ENCODE measurements around the gene RPLP2. TPM values are rescaled to one million over a fixed set of nuclear protein-coding genes. Genes with fewer than 3 reads are reported as not detected.

The RPLP2 gene
- total RNA-seq, 1 experiment from 2014 or later = 1,325 TPM

DNA sequence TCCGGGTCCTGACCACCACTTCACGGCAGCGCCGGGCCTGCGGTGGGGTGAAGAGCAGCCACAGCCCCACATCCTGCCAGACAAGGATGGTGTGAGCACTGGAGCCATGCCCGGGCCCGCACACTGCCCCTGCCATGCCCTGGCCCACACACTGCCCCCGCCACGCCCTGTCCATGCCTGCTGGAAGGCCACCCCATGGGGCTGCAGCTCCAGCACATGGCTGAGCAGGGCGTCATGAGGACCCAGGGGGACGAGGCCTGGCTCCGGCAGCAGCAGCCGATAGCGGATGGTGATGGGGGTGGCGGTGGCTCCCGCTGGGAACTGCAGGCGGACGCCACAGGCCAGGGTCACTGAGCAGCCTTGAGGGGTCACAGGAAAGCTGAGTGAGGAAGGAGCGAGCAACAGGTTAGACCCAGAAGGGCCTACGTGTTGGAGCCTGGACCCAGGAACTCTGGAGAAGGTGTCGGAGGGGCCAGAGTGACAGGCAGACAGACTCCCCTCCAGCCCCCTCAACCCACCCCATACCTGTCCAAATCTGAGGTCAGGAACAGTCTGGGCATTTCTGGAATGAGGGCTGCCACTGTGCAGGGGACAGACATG, 7.6 kb upstream of the RPLP2 start:
- H3K9me3 ChIP-seq (ENCODE audit: low read depth, low read length, poor library complexity, severe bottlenecking) = no peaks in the 10 kb centered on the region
- no TSS peak for BruUV-seq (replicated peaks)
- DNase-seq (ENCODE audit: low spot score) = no peak
- intact Hi-C loops (cut with micrococcal nuclease; ENCODE audit: unreplicated experiment) = no loop called here
- no peaks in the 10 kb centered on the region for H3K27me3 ChIP-seq (replicated peaks; ENCODE audit: insufficient read depth, low read depth, low read length, poor library complexity)
- H3K36me3 ChIP-seq (ENCODE audit: insufficient read depth, low read length, poor library complexity, severe bottlenecking) = peaks cover 13% of the 10 kb centered on the region
- H3K4me3 ChIP-seq (ENCODE audit: low read depth, low read length, poor library complexity, severe bottlenecking) = no peak overlapping the region
- POLR2A ChIA-PET (ENCODE audit: low non-redundant PET) = no interaction called here
- TF ChIP-seq, protein P1, sequence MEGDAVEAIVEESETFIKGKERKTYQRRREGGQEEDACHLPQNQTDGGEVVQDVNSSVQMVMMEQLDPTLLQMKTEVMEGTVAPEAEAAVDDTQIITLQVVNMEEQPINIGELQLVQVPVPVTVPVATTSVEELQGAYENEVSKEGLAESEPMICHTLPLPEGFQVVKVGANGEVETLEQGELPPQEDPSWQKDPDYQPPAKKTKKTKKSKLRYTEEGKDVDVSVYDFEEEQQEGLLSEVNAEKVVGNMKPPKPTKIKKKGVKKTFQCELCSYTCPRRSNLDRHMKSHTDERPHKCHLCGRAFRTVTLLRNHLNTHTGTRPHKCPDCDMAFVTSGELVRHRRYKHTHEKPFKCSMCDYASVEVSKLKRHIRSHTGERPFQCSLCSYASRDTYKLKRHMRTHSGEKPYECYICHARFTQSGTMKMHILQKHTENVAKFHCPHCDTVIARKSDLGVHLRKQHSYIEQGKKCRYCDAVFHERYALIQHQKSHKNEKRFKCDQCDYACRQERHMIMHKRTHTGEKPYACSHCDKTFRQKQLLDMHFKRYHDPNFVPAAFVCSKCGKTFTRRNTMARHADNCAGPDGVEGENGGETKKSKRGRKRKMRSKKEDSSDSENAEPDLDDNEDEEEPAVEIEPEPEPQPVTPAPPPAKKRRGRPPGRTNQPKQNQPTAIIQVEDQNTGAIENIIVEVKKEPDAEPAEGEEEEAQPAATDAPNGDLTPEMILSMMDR (conservative IDR thresholded peaks at IDR 0.05; ENCODE audit: low read depth, low read length) = no peak
- CTCF ChIA-PET = no interaction called here
- H3K27ac ChIP-seq (ENCODE audit: low read depth, low read length, poor library complexity, severe bottlenecking) = no peak overlapping the region
- no peaks in the 10 kb centered on the region for H3K4me1 ChIP-seq (ENCODE audit: insufficient read depth, low read length, poor library complexity, severe bottlenecking)

DNA sequence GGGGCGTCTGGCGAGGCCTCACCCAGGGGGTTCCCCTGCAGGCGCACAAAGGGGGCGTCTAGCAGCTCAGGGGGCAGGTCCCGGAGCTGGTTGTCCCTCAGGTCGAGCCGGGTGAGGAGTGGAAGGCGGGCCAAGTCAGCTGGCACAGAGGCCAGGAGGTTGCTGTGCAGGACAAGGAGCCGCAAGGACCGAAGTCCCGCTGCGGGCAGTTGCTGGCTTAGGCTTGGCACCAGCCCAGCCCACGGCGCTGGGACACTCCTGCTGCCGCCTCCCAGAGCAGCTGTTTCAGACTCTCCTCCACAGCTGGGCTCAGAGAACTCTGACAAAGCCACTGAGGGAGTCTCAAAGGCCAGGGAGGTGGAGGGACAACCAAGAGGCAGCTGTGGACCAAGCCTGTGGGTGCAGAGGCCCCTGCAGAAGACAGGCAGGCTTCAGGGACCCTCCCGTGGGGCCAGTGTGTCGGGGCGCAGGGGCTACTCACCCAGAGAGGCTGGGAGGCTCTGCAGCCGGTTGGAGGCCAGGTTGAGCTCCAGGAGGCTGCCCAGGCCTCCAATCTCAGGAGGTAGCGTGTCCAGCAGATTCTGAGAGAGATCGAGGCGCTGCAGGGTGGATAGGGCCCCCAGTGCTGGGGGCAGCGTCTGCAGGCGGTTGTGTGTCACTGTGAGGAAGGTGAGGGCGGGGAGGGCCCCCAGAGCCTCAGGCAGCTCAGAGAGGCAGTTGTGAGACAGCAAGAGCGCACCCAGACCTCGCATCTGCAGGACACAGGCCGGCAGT, 6.9 kb upstream of the RPLP2 start:
- H3K4me3 ChIP-seq (ENCODE audit: low read depth, low read length, poor library complexity, severe bottlenecking) = no peak overlapping the region
- CTCF ChIA-PET = no interaction called here
- POLR2A ChIA-PET (ENCODE audit: low non-redundant PET) = no interaction called here

DNA sequence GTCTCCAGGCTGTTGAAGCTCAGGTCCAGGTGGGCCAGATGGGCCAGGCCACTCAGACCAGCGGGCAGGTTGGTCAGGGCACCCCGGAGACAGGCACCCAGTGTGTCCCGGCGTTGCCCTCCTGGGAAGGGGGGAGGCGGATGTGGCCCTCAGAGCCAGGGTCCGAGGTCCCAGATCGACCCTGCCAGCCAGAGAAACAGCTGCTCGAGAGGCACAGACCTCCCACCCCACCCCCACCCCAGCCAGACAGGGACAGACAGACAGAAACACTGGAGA, 6.4 kb upstream of the RPLP2 start:
- no peaks in the 10 kb centered on the region for H3K4me1 ChIP-seq (ENCODE audit: insufficient read depth, low read length, poor library complexity, severe bottlenecking)
- peaks cover 13% of the 10 kb centered on the region for H3K36me3 ChIP-seq (ENCODE audit: insufficient read depth, low read length, poor library complexity, severe bottlenecking)
- DNase-seq (ENCODE audit: low spot score) = no peak
- no peaks in the 10 kb centered on the region for H3K27me3 ChIP-seq (replicated peaks; ENCODE audit: insufficient read depth, low read depth, low read length, poor library complexity)
- no peak for TF ChIP-seq EZH2 (IDR thresholded peaks at IDR 0.05; ENCODE audit: borderline replicate concordance, low read depth, low read length, poor library complexity, severe bottlenecking)
- TF ChIP-seq, protein P1 (conservative IDR thresholded peaks at IDR 0.05; ENCODE audit: low read depth, low read length) = no peak
- BruUV-seq (replicated peaks) = no TSS peak
- intact Hi-C loops (cut with micrococcal nuclease; ENCODE audit: unreplicated experiment) = no loop called here
- ChIA-PET POLR2A (ENCODE audit: low non-redundant PET) (no interaction called here), CTCF (no interaction called here)
- no peaks in the 10 kb centered on the region for H3K9me3 ChIP-seq (ENCODE audit: low read depth, low read length, poor library complexity, severe bottlenecking)
- no peak overlapping the region for H3K4me3 ChIP-seq (ENCODE audit: low read depth, low read length, poor library complexity, severe bottlenecking)
- no peak overlapping the region for H3K27ac ChIP-seq (ENCODE audit: low read depth, low read length, poor library complexity, severe bottlenecking)

More for the DNA sequence above, 6.9 kb upstream of the RPLP2 start:
- no peaks in the 10 kb centered on the region for H3K4me1 ChIP-seq (ENCODE audit: insufficient read depth, low read length, poor library complexity, severe bottlenecking)
- H3K27me3 ChIP-seq (replicated peaks; ENCODE audit: insufficient read depth, low read depth, low read length, poor library complexity) = no peaks in the 10 kb centered on the region
- H3K27ac ChIP-seq (ENCODE audit: low read depth, low read length, poor library complexity, severe bottlenecking) = no peak overlapping the region
- intact Hi-C loops (cut with micrococcal nuclease; ENCODE audit: unreplicated experiment) = no loop called here
- TF ChIP-seq EZH2 (IDR thresholded peaks at IDR 0.05; ENCODE audit: borderline replicate concordance, low read depth, low read length, poor library complexity, severe bottlenecking) = no peak
- TF ChIP-seq, protein P1 (conservative IDR thresholded peaks at IDR 0.05; ENCODE audit: low read depth, low read length) = no peak
- no peak for DNase-seq (ENCODE audit: low spot score)
- no TSS peak for BruUV-seq (replicated peaks)
- H3K9me3 ChIP-seq (ENCODE audit: low read depth, low read length, poor library complexity, severe bottlenecking) = no peaks in the 10 kb centered on the region
- H3K36me3 ChIP-seq (ENCODE audit: insufficient read depth, low read length, poor library complexity, severe bottlenecking) = peaks cover 13% of the 10 kb centered on the region
